H1 (cell line): ENCODE data around the gene DDI2. TPM values are rescaled to one million over a fixed set of nuclear protein-coding genes. Genes with fewer than 3 reads are reported as not detected.

Experiments
- RFX5 ChIP-seq: IDR thresholded peaks from 2 replicates; pipeline ENCODE4 v1.6.1; 2011; ENCODE audit warnings: low read depth, low read length, improper control_type of control experiment, borderline replicate concordance
- polyA plus RNA-seq, 7 experiments: library from polyadenylated mRNA; depleted of rRNA in 3 of 7; stranded (reverse) in 5 of 7; unstranded in 2 of 7; fragments of >200 nt in 5 of 7; fragments of 200-250 nt in 2 of 7; gene quantifications; 1 replicate in 5 of 7; 2 replicates in 1 of 7; 4 replicates in 1 of 7; pipeline versions ENCODE4 v1.2.1 to v1.2.3, GENCODE V29; 2011 to 2013; ENCODE audit warnings: missing spikeins in 2 of 7, mixed read lengths in 2 of 7
- total RNA-seq: library from RNA; stranded (reverse); fragmentation: NEBNext Ultra II Directional; extraction: Animal tissue kit (Norgen Biotek cat#: 25700); gene quantifications from 2 replicates; pipeline ENCODE4 v1.2.1, GENCODE V29; 2021

DDI2 gene
- total and polyA plus RNA-seq, 2 of the 8 experiments (the other 6 are each of a cell fraction or from before 2014, with no cell fraction given) = 7.7 to 38.3 TPM

- no peak for TF ChIP-seq RFX5
Observed at GRCh38 chr1:15583016-15583706, 34.1 kb upstream of the DDI2 start (continued).
